Effector memory CD8-positive, alpha-beta T cell (primary cell): Measurements from ENCODE around the gene TSN.
A peak's percentile ranks its signal among the peaks of the same experiment; 100 is the strongest.
"Not testable (repeated sequence)": the region's sequence is repeated elsewhere in the genome, so short reads cannot be mapped to it uniquely, and the experiment has no call there.

Experiments
- ATAC-seq: fragments of 150-1000 bp; cut with Tn5 transposase; replicated peaks from 2 replicates; pipeline ENCODE4 v1.10.0; 2021; ENCODE audit warnings: mild to moderate bottlenecking, moderate library complexity
- DNase-seq, 3 experiments: peaks; one replicate each; pipeline ENCODE4 v3.0.0; 2021
- H3K27ac Mint-ChIP-seq, 2 donors: one replicate each; pipeline ENCODE4 v1.8.0; 2022; ENCODE audit warnings: mild to moderate bottlenecking in 2 of 2, mixed read lengths in 2 of 2, moderate library complexity in 2 of 2
- H3K27me3 Mint-ChIP-seq, 2 donors: one replicate each; pipeline ENCODE4 v1.8.0; 2022; ENCODE audit warnings: mixed read lengths in 2 of 2
- H3K36me3 Mint-ChIP-seq: one replicate; pipeline ENCODE4 v1.8.0; 2022; ENCODE audit warnings: mild to moderate bottlenecking, moderate library complexity, mixed read lengths; ENCODE audit not compliant: insufficient read depth
- H3K4me1 Mint-ChIP-seq, 2 donors: one replicate each; pipeline ENCODE4 v1.8.0; 2022; ENCODE audit warnings: low read depth in 2 of 2, mixed read lengths in 2 of 2
- H3K4me3 Mint-ChIP-seq, 2 donors: one replicate each; pipeline ENCODE4 v1.8.0; 2022; ENCODE audit warnings: mild to moderate bottlenecking in 2 of 2, mixed read lengths in 2 of 2, moderate library complexity in 2 of 2
- H3K9me3 Mint-ChIP-seq, 2 donors: one replicate each; pipeline ENCODE4 v1.8.0; 2022; ENCODE audit warnings: mixed read lengths in 2 of 2
- total RNA-seq, 9 experiments: gene quantifications; one replicate each; lab custom pipeline; 2026; lab: John Stamatoyannopoulos, UW

The TSN gene
- 49.1 to 140 (median 95.2) reads per million in 9 experiments for total RNA-seq

DNA sequence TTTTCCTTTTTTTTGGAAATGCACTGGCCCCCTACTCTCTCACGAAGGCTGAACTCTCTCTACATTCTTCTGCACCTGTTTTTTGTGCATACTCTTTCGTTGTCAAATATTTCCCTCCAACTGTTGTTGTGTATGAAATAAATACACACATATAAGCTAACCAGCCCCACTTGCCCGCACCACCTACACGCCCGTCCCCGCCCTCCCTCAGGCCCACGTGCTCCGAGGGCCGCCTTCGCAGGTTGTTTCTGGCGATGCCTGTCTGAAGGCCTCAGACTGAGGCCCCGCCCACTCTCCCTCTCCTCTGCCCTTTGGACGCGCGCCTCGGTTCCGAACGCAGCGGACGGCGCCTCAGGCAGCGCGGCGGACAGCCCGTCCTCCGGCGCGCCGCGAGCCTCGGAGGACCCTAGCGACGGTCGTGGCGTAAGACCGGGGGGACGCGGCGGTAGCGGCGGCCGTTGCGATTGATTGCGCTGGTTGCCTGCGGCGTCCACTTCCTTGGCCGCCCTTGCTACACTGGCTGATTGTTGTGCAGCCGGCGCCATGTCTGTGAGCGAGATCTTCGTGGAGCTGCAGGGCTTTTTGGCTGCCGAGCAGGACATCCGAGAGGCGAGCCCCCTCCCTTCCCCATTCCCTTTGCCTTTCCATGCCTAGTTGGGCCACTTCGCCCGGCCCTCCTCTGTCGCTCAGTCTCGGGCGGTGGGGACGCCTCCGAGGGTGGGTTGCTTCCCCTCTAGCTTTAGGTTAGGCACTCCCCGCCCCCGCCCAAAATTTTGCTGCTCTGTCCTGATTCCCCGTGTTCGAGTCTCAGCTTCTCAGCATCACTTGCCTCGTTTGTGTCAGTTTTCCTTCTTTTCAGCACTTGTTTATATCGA, at the start of gene TSN:
TSN (plus strand) TSS at position 415 of the 875 bp plus-strand sequence; CDS start at position 544, 129 bp downstream.
- H3K4me3 Mint-ChIP-seq: peak within 1 kb of the TSS; percentile 88 to 98
- H3K27ac Mint-ChIP-seq: peak within 1 kb of the TSS; percentile 88 to 96
- H3K36me3 Mint-ChIP-seq: peaks cover 34% of the 10 kb centered on the region
- H3K4me1 Mint-ChIP-seq: peaks cover 14 to 31% of the 10 kb centered on the region in 2 donors
- peak; percentile 96 to 97 (median 97) for DNase-seq
- ATAC-seq: peak; percentile 98
- no peaks in the 10 kb centered on the region for H3K27me3 Mint-ChIP-seq
- H3K9me3 Mint-ChIP-seq: no peaks in the 10 kb centered on the region

- no peak for DNase-seq
- peak overlapping the region in 1 of 2 donors; percentile 35 for H3K27ac Mint-ChIP-seq
- peaks cover 2% of the 10 kb centered on the region for H3K36me3 Mint-ChIP-seq
- H3K27me3 Mint-ChIP-seq: no peaks in the 10 kb centered on the region
- no peaks in the 10 kb centered on the region for H3K9me3 Mint-ChIP-seq
- no peak for ATAC-seq
- H3K4me3 Mint-ChIP-seq: no peak overlapping the region
- peaks cover 7 to 9% of the 10 kb centered on the region in 2 donors for H3K4me1 Mint-ChIP-seq
Measured at GRCh38 chr2:121705958-121706357, 49.5 kb upstream of the TSN start.

GRCh38 chr2:121707344-121707919, 48.0 kb upstream of the TSN start:
- peak overlapping the region in 1 of 2 donors; percentile 19 for H3K27ac Mint-ChIP-seq
- DNase-seq (no peak), ATAC-seq (no peak)
- H3K9me3 Mint-ChIP-seq: no peaks in the 10 kb centered on the region
- H3K4me1 Mint-ChIP-seq: no peaks in the 10 kb centered on the region
- H3K4me3 Mint-ChIP-seq: no peak overlapping the region
- no peaks in the 10 kb centered on the region for H3K27me3 Mint-ChIP-seq
- no peaks in the 10 kb centered on the region for H3K36me3 Mint-ChIP-seq

DNA sequence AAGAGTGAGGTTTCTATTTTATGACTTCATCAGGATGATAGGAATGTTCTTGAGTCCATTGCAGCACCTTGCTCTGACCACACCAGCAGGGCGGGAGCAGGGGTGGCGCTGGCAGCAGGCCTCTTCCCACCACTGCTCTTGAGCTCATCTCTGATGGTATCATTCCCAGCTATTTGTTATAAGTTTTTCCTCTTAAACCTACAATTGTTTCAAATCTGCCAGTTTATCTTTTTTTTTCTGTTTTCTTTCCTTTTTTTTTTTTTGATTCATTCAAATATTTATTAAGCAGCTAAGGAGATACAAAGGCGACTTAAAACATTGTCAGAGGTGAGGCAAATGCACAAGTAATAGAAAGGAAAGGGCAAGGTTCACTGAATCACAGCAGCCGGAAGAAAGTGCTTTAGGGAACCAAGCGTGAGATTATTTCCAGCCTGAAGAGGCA, 47.5 kb upstream of the TSN start:
- H3K9me3 Mint-ChIP-seq: no peaks in the 10 kb centered on the region
- H3K4me1 Mint-ChIP-seq: no peaks in the 10 kb centered on the region
- H3K36me3 Mint-ChIP-seq: no peaks in the 10 kb centered on the region
- peak overlapping the region in 1 of 2 donors; percentile 19 for H3K27ac Mint-ChIP-seq
- no peak overlapping the region for H3K4me3 Mint-ChIP-seq
- H3K27me3 Mint-ChIP-seq: no peaks in the 10 kb centered on the region
- ATAC-seq: no peak
- DNase-seq: no peak

- peak overlapping the region in 1 of 2 donors; percentile 56 for H3K27ac Mint-ChIP-seq
- H3K4me3 Mint-ChIP-seq: no peak overlapping the region
- no peak for ATAC-seq
- no peak for DNase-seq
- no peaks in the 10 kb centered on the region for H3K4me1 Mint-ChIP-seq
- H3K27me3 Mint-ChIP-seq: no peaks in the 10 kb centered on the region
- H3K36me3 Mint-ChIP-seq: no peaks in the 10 kb centered on the region
- no peaks in the 10 kb centered on the region for H3K9me3 Mint-ChIP-seq
Measured at GRCh38 chr2:121709776-121710469, 45.5 kb upstream of the TSN start.

DNA sequence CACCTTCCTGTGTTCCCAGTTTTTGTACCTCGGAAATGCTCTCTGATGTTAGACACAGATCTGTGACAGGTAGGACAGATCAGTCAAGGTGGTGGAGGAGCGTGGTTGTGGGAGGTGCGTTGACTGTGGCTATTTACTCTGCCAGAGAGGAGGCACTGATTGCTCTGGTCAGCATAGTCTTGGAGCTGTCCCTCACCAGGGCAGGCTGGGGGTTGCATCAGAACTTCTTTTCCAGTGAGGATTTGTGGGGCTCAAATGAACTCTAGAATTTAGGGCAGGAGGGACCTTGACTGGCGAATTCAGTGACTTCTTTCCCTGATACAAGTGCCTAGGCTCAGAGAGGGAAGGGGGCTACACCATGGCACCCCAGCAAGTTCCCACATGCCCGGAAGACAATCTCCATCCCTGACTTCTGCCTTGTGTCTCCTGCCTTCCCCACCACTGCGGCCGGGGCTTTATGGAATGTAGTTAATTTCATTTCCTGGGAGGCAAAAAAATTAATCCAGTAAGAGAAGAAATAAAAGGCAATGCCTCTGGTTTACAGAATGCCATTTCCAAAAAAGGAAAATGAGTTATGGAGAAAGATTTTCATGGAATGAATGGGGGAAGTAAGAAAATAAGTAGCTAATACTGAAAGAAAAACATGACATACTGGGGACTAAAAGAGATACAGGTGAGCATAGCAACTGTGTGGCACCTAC, 44.8 kb upstream of the TSN start:
- Mint-ChIP-seq H3K27ac (no peak overlapping the region), H3K4me1 (no peaks in the 10 kb centered on the region), H3K27me3 (no peaks in the 10 kb centered on the region), H3K9me3 (no peaks in the 10 kb centered on the region), H3K36me3 (no peaks in the 10 kb centered on the region), H3K4me3 (no peak overlapping the region)
- no peak for DNase-seq
- no peak for ATAC-seq

- H3K4me3 Mint-ChIP-seq, H3K27ac Mint-ChIP-seq, H3K9me3 Mint-ChIP-seq, DNase-seq, H3K27me3 Mint-ChIP-seq, H3K4me1 Mint-ChIP-seq, ATAC-seq, H3K36me3 Mint-ChIP-seq: not testable (repeated sequence)
Measured at GRCh38 chr2:121711481-121711880, 44.0 kb upstream of the TSN start.

GRCh38 chr2:121716126-121716525, 39.3 kb upstream of the TSN start:
- H3K4me1 Mint-ChIP-seq: peaks cover 3 to 4% of the 10 kb centered on the region in 2 donors

GRCh38 chr2:121717529-121717928, 37.9 kb upstream of the TSN start:
- DNase-seq (no peak), ATAC-seq (no peak)
- H3K36me3 Mint-ChIP-seq: no peaks in the 10 kb centered on the region
- H3K27me3 Mint-ChIP-seq: no peaks in the 10 kb centered on the region
- H3K4me3 Mint-ChIP-seq: no peak overlapping the region
- no peaks in the 10 kb centered on the region for H3K9me3 Mint-ChIP-seq
- H3K4me1 Mint-ChIP-seq: peaks cover 3 to 4% of the 10 kb centered on the region in 2 donors
- H3K27ac Mint-ChIP-seq: no peak overlapping the region

More at GRCh38 chr2:121716126-121716525, 39.3 kb upstream of the TSN start:
- Mint-ChIP-seq H3K9me3 (no peaks in the 10 kb centered on the region), H3K4me3 (no peak overlapping the region), H3K36me3 (no peaks in the 10 kb centered on the region), H3K27ac (no peak overlapping the region), H3K27me3 (no peaks in the 10 kb centered on the region)
- DNase-seq: no peak
- no peak for ATAC-seq

- Mint-ChIP-seq H3K4me3 (no peak overlapping the region), H3K27ac (no peak overlapping the region), H3K4me1 (peaks cover 3 to 4% of the 10 kb centered on the region in 2 donors), H3K27me3 (no peaks in the 10 kb centered on the region), H3K36me3 (peaks cover 15% of the 10 kb centered on the region), H3K9me3 (no peaks in the 10 kb centered on the region)
- no peak for ATAC-seq
- no peak for DNase-seq
Measured at GRCh38 chr2:121721926-121722325, 33.5 kb upstream of the TSN start.

GRCh38 chr2:121722479-121722878, 33.0 kb upstream of the TSN start:
- ATAC-seq (no peak), DNase-seq (no peak)
- H3K4me3 Mint-ChIP-seq: no peak overlapping the region
- no peak overlapping the region for H3K27ac Mint-ChIP-seq
- no peaks in the 10 kb centered on the region for H3K9me3 Mint-ChIP-seq
- peaks cover 21% of the 10 kb centered on the region for H3K36me3 Mint-ChIP-seq
- peaks cover 3 to 4% of the 10 kb centered on the region in 2 donors for H3K4me1 Mint-ChIP-seq
- H3K27me3 Mint-ChIP-seq: no peaks in the 10 kb centered on the region

- Mint-ChIP-seq H3K27ac (no peak overlapping the region), H3K9me3 (no peaks in the 10 kb centered on the region), H3K4me3 (no peak overlapping the region), H3K4me1 (peaks cover 4 to 5% of the 10 kb centered on the region in 2 donors), H3K27me3 (no peaks in the 10 kb centered on the region), H3K36me3 (peaks cover 29% of the 10 kb centered on the region)
- no peak for ATAC-seq
- no peak for DNase-seq
Measured at GRCh38 chr2:121723316-121723715, 32.1 kb upstream of the TSN start.

- H3K27ac Mint-ChIP-seq: no peak overlapping the region
- no peak overlapping the region for H3K4me3 Mint-ChIP-seq
- H3K9me3 Mint-ChIP-seq: no peaks in the 10 kb centered on the region
- peaks cover 5 to 9% of the 10 kb centered on the region in 2 donors for H3K4me1 Mint-ChIP-seq
- DNase-seq (no peak), ATAC-seq (no peak)
- peaks cover 69% of the 10 kb centered on the region for H3K36me3 Mint-ChIP-seq
- H3K27me3 Mint-ChIP-seq: no peaks in the 10 kb centered on the region
Measured at GRCh38 chr2:121727332-121727731, 28.1 kb upstream of the TSN start.
